Endothelial cell of coronary artery (primary cell): ENCODE data around the gene MKRN2. TPM values are rescaled to one million over a fixed set of nuclear protein-coding genes. Genes with fewer than 3 reads are reported as not detected.

Experiments
- total RNA-seq: library from RNA; depleted of rRNA; stranded (reverse); fragments of >200 nt; gene quantifications from 2 replicates; pipeline ENCODE4 v1.2.3, GENCODE V29; 2014

Gene MKRN2
- 31.2 and 32.8 TPM in 2 replicates for total RNA-seq

DNA sequence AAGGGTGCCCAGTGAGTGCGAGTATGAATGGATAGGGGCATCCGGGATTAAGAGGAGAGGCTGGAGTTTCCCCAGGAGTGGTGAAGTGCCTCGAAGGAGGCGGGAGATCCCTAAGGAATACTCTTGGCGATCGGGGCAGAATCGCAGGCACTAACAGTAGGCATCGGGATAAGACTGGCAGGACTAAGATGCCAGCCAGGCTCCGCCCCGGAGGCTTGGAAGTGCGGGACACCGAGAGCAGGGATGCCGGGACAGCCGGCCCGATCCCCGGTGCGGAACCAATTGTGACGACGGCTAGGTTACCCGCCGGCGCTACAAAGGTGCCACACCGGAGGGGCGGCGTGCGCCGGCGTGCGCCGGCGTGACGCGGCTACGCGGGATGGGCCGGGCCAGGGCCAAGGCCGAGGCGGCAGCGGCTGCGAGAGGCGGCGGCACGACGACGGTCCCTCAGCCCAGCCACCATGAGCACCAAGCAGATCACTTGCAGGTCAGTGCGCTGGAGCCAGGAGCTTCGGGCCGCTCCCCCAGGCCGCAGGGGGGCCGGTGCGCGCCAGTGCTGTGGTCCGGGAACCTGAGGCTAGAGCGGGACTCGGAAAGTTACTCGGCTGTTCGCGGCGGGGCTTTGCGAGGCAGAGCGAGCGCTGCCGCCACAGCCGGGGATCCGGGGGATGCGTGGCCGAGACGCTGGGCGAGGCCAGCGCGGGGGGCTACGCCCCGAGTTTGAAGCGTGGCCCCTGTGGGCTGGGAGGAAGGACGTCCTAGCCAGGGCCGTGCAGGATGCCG is at the start of gene MKRN2:
Gene MKRN2 (plus strand): TSS at position 398 of the 783 bp plus-strand sequence. CDS start 64 bp downstream, at position 462.

DNA sequence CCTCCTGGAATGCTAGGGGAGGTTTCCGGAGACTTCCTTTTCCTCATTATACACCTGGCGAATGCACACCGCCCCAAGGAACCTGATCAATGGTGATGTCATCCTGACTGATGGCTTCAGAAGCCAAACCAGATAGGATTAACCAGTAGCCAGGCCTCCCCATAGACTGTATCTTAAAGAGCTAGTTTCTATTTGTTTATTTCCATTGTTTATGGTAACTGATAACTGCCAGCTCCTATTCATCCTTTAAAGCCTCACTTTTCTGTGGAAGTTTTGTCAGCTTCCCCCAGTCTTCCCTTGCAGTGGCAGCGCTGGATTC is 11.5 kb upstream of the MKRN2 start, which contains the start of gene MKRN2OS:
Gene MKRN2OS (minus strand): TSS at position 27 of the 319 bp plus-strand sequence. CDS start 35 bp downstream, outside the sequence.

Other genes starting within 250 kb of the MKRN2 start
- 13.7 and 20.3 TPM in 2 replicates for gene TSEN2, start 72.6 kb upstream of the MKRN2 start, total RNA-seq
- gene MKRN2OS, start 11.6 kb upstream of the MKRN2 start, total RNA-seq, result not detected in 2 replicates
- 73.7 and 88.2 TPM in 2 replicates for gene RAF1, start 107.0 kb downstream of the MKRN2 start, total RNA-seq
- not detected in 2 replicates for gene TMEM40, start 202.2 kb downstream of the MKRN2 start, total RNA-seq
- gene CAND2, start 239.6 kb downstream of the MKRN2 start, total RNA-seq, result 1.1 and 3.9 TPM in 2 replicates